Endothelial cell of umbilical vein (primary cell): ENCODE measurements around the gene NCOA6. TPM values are rescaled to one million over a fixed set of nuclear protein-coding genes. Genes with fewer than 3 reads are reported as not detected.

Experiments used
- BruUV-seq: library from RNA; stranded (reverse); fragments of 400-500 nt; replicated peaks from 2 replicates; lab custom pipeline; 2021; lab: Mats Ljungman, UMichigan
- CTCF ChIA-PET: fragments of 300-600, 350-600 bp; sonication (Branson Sonifier 250); formaldehyde crosslinking; loops from one replicate; lab custom pipeline; 2021; ENCODE audit warnings: antibody characterized with exemption, inconsistent platforms; lab: Charles Lee
- POLR2A ChIA-PET: fragments of 300-600, 350-600 bp; sonication (Branson Sonifier 250); formaldehyde crosslinking; loops from one replicate; lab custom pipeline; 2021; ENCODE audit warnings: antibody characterized with exemption, inconsistent platforms; lab: Charles Lee
- DNase-seq: peaks from one replicate; pipeline ENCODE4 v3.0.0-alpha.2; 2011; ENCODE audit warnings: low read depth, low spot score
- FAIRE-seq: peaks from 2 replicates; lab custom pipeline; 2011; peaks lifted over from hg19 to GRCh38; lab: Jason Lieb, UNC
- H2AFZ ChIP-seq: 2 replicates; pipeline ENCODE4 v1.6.0; 2012; ENCODE audit warnings: low read depth, low read length, control low read depth, inconsistent platforms
- H3K27ac ChIP-seq: 2 replicates; pipeline ENCODE4 v1.5.1; 2011; ENCODE audit warnings: low read depth, mild to moderate bottlenecking, control low read depth, low read length, moderate library complexity; ENCODE audit not compliant: insufficient read depth
- H3K27me3 ChIP-seq, 2 experiments: 2 replicates each; pipeline versions ENCODE4 v1.6.0 to v1.6.1; 2011; ENCODE audit warnings: low read length in 2 of 2, mixed read lengths in 1 of 2; ENCODE audit not compliant: control insufficient read depth in 2 of 2, insufficient read depth in 2 of 2
- H3K36me3 ChIP-seq, 2 experiments: 2 replicates in 1 of 2; 3 replicates in 1 of 2; pipeline ENCODE4 v1.5.1; 2011; ENCODE audit warnings: low read length in 2 of 2, mild to moderate bottlenecking in 1 of 2, moderate library complexity in 1 of 2; ENCODE audit not compliant: control insufficient read depth in 2 of 2, insufficient read depth in 2 of 2; ENCODE audit errors: extremely low read depth in 1 of 2
- H3K4me1 ChIP-seq: 3 replicates; pipeline ENCODE4 v1.5.1; 2011; ENCODE audit warnings: mild to moderate bottlenecking, low read length; ENCODE audit not compliant: control insufficient read depth, insufficient read depth; ENCODE audit errors: extremely low read depth
- H3K4me2 ChIP-seq: 2 replicates; pipeline ENCODE4 v1.6.1; 2011; ENCODE audit warnings: low read length, control low read depth, mixed read lengths; ENCODE audit not compliant: insufficient read depth
- H3K4me3 ChIP-seq, 3 experiments: fragments of 200-600 bp in 1 of 3; sonication (generic), shearing (Covaris generic) in 1 of 3; replicated peaks in 1 of 3; 2 replicates each; pipeline ENCODE4 v1.5.1; 2011 to 2016; ENCODE audit warnings: control low read depth in 3 of 3, low read length in 3 of 3, mild to moderate bottlenecking in 2 of 3, inconsistent platforms in 1 of 3, low read depth in 1 of 3, moderate library complexity in 1 of 3; ENCODE audit not compliant: insufficient read depth in 1 of 3
- H3K79me2 ChIP-seq: 2 replicates; pipeline ENCODE4 v1.6.0; 2012; ENCODE audit warnings: low read length, inconsistent platforms; ENCODE audit not compliant: control insufficient read depth, insufficient read depth
- H3K9ac ChIP-seq: replicated peaks from 2 replicates; pipeline ENCODE3; 2011; ENCODE audit warnings: low read length, control low read depth; ENCODE audit not compliant: insufficient read depth; ENCODE audit errors: extremely low read depth
- H3K9me1 ChIP-seq: replicated peaks from 3 replicates; pipeline ENCODE4 v1.6.0; 2011; ENCODE audit warnings: mild to moderate bottlenecking, low read length; ENCODE audit not compliant: control insufficient read depth, insufficient read depth; ENCODE audit errors: extremely low read depth
- H3K9me3 ChIP-seq: replicated peaks from 2 replicates; pipeline ENCODE4 v1.5.1; 2012; ENCODE audit warnings: low read length, inconsistent platforms; ENCODE audit not compliant: control insufficient read depth, insufficient read depth
- H4K20me1 ChIP-seq: replicated peaks from 2 replicates; pipeline ENCODE3; 2011; ENCODE audit warnings: mild to moderate bottlenecking, low read length; ENCODE audit not compliant: control insufficient read depth, insufficient read depth; ENCODE audit errors: extremely low read depth
- EZH2 ChIP-seq: IDR thresholded peaks from 2 replicates; pipeline ENCODE4 v1.6.1; 2012; ENCODE audit warnings: borderline replicate concordance, low read depth, mild to moderate bottlenecking, moderate library complexity, low read length, inconsistent platforms; ENCODE audit not compliant: severe bottlenecking
- FOS ChIP-seq: IDR thresholded peaks from 2 replicates; pipeline ENCODE4 v1.6.1; 2011; ENCODE audit warnings: mild to moderate bottlenecking, low read length, moderate library complexity, borderline replicate concordance; ENCODE audit not compliant: insufficient read depth
- GATA2 ChIP-seq: IDR thresholded peaks from 2 replicates; pipeline ENCODE4 v1.7.0; 2011; ENCODE audit warnings: low read depth, mild to moderate bottlenecking, moderate library complexity, mixed read lengths, low read length; ENCODE audit not compliant: insufficient read length, insufficient read depth
- JUN ChIP-seq: IDR thresholded peaks from 2 replicates; pipeline ENCODE4 v1.6.1; 2011; ENCODE audit warnings: borderline replicate concordance, low read depth; ENCODE audit not compliant: insufficient read length, insufficient read depth
- MYC ChIP-seq: IDR thresholded peaks from one replicate; pipeline ENCODE4 v1.6.1; 2011; ENCODE audit warnings: mild to moderate bottlenecking, low read depth, low read length
- POLR2A ChIP-seq: IDR thresholded peaks from 2 replicates; pipeline ENCODE4 v1.6.1; 2012; ENCODE audit warnings: low read depth, mild to moderate bottlenecking, control low read depth, low read length
- POLR2AphosphoS5 ChIP-seq: IDR thresholded peaks from 2 replicates; pipeline ENCODE4 v1.6.1; 2012; ENCODE audit warnings: low read depth, mild to moderate bottlenecking, control low read depth, low read length, moderate library complexity; ENCODE audit not compliant: insufficient read depth
- dilution Hi-C: fragments of 300-500 bp; cut with MboI; formaldehyde crosslinking; loops from one replicate; pipeline ENCODE4 v1.15.0; 2019; ENCODE audit warnings: low sequenced_read_pairs; ENCODE audit not compliant: extremely low pct_ligation_motif_present
- intact Hi-C: fragments of 100-400 bp; cut with micrococcal nuclease; formaldehyde crosslinking; loops from one replicate; pipeline ENCODE4 v1.10.0; 2022
- polyA plus RNA-seq, 4 experiments: library from polyadenylated mRNA; depleted of rRNA in 3 of 4; stranded (reverse) in 3 of 4; unstranded in 1 of 4; fragments of >200 nt; gene quantifications; 2 replicates each; pipeline versions ENCODE4 v1.2.1 to v1.2.3, GENCODE V29; 2011 to 2012; ENCODE audit warnings: missing spikeins in 1 of 4
- total RNA-seq: library from RNA; stranded (reverse); gene quantifications from 2 replicates; pipeline ENCODE4 v1.2.3, GENCODE V29; 2021
- TF ChIP-seq, protein P1 (sequence below), 2 donors: IDR thresholded peaks; 1 replicate in 1 of 2; 2 replicates in 1 of 2; pipeline ENCODE4 v1.5.1; 2011; ENCODE audit warnings: low read length in 2 of 2, mild to moderate bottlenecking in 2 of 2, moderate library complexity in 2 of 2, control low read depth in 1 of 2, inconsistent platforms in 1 of 2, low read depth in 1 of 2; ENCODE audit not compliant: insufficient read depth in 1 of 2; ENCODE audit errors: extremely low read depth in 1 of 2
- TF ChIP-seq, protein P2 (sequence below): IDR thresholded peaks from 2 replicates; pipeline ENCODE4 v1.6.1; 2011; ENCODE audit not compliant: insufficient read depth, insufficient read length

NCOA6 gene
- total and polyA plus RNA-seq, 2 donors (not counting 3 experiments of a cell fraction or from before 2014, with no cell fraction given): 16.9 to 26.7 TPM

DNA sequence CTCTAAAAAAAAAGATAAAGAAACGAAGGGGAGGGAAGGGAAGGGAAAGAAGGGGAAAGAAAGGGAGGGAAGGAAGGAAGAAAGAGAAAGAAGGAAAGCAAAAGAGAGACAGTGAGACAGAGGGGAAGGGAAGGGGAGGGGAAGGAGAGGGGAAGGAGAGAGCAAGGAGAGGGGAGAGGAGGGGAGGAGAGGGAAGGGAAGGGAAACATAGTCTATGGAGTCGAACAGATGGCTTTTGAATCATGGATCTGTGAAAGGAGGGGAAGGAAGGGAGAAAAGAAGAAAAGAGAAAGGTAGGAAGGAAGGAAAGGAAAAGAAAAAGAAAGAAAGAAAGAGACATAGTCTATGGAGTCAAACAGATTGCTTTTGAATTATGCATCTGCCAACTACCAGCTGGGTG lies 16.7 kb upstream of the NCOA6 start:
- DNase-seq: no peak
- no peaks in the 10 kb centered on the region for H3K79me2 ChIP-seq
- H3K27me3 ChIP-seq: peaks cover 8 to 13% of the 10 kb centered on the region in 2 experiments
- no peak overlapping the region for H3K4me3 ChIP-seq
- H3K9me1 ChIP-seq: no peaks in the 10 kb centered on the region
- no peak overlapping the region for H3K9ac ChIP-seq
- no peak overlapping the region for H3K4me2 ChIP-seq
- POLR2A ChIA-PET: no interaction called here
- dilution Hi-C loops: loop anchor here (25.0 kb wide), 1 partner anchor 420 kb away; no protein-coding TSS in a partner anchor
- no peak overlapping the region for H3K27ac ChIP-seq
- H4K20me1 ChIP-seq: no peaks in the 10 kb centered on the region
- intact Hi-C loops: no loop called here
- H3K4me1 ChIP-seq: no peaks in the 10 kb centered on the region
- H2AFZ ChIP-seq: no peak overlapping the region
- no peaks in the 10 kb centered on the region for H3K9me3 ChIP-seq
- CTCF ChIA-PET: no interaction called here
- BruUV-seq: no TSS peak
- FAIRE-seq: no peak
- no peak for TF ChIP-seq POLR2AphosphoS5
- no peak for TF ChIP-seq MYC
- no peak for TF ChIP-seq FOS
- TF ChIP-seq POLR2A: no peak
- TF ChIP-seq, protein P1, sequence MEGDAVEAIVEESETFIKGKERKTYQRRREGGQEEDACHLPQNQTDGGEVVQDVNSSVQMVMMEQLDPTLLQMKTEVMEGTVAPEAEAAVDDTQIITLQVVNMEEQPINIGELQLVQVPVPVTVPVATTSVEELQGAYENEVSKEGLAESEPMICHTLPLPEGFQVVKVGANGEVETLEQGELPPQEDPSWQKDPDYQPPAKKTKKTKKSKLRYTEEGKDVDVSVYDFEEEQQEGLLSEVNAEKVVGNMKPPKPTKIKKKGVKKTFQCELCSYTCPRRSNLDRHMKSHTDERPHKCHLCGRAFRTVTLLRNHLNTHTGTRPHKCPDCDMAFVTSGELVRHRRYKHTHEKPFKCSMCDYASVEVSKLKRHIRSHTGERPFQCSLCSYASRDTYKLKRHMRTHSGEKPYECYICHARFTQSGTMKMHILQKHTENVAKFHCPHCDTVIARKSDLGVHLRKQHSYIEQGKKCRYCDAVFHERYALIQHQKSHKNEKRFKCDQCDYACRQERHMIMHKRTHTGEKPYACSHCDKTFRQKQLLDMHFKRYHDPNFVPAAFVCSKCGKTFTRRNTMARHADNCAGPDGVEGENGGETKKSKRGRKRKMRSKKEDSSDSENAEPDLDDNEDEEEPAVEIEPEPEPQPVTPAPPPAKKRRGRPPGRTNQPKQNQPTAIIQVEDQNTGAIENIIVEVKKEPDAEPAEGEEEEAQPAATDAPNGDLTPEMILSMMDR (IDR thresholded peaks at IDR 0.05; ENCODE audit: extremely low read depth in 1 of 2, insufficient read depth in 1 of 2, low read depth in 1 of 2, low read length in 2 of 2): no peak
- TF ChIP-seq EZH2: no peak
- TF ChIP-seq, protein P2, sequence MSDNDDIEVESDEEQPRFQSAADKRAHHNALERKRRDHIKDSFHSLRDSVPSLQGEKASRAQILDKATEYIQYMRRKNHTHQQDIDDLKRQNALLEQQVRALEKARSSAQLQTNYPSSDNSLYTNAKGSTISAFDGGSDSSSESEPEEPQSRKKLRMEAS: no peak
- no peak for TF ChIP-seq JUN
- TF ChIP-seq GATA2: no peak
- no peaks in the 10 kb centered on the region for H3K36me3 ChIP-seq
